T-helper 2 cell treated with Interferon-gamma antibody and Interleukin-4, amounts not matched to agents 5 μg/mL and 100 μg/mL, for 36 hours (primary cell): ENCODE results near the gene KAT6B.

Source experiments
- DNase-seq: peaks from one replicate; pipeline ENCODE4 v3.0.0; 2021; ENCODE audit warnings: low spot score
- H3K27ac Mint-ChIP-seq: one replicate; pipeline ENCODE4 v1.8.0; 2021; ENCODE audit warnings: mild to moderate bottlenecking, mixed read lengths
- H3K27me3 Mint-ChIP-seq: one replicate; pipeline ENCODE4 v1.8.0; 2021; ENCODE audit warnings: low read depth, mixed read lengths
- H3K36me3 Mint-ChIP-seq: one replicate; pipeline ENCODE4 v1.8.0; 2021; ENCODE audit warnings: low read depth, mixed read lengths
- H3K4me1 Mint-ChIP-seq: one replicate; pipeline ENCODE4 v1.8.0; 2021; ENCODE audit warnings: low read depth, mixed read lengths
- H3K4me3 Mint-ChIP-seq: one replicate; pipeline ENCODE4 v1.8.0; 2022; ENCODE audit warnings: mild to moderate bottlenecking, moderate library complexity, mixed read lengths
- H3K9me3 Mint-ChIP-seq: one replicate; pipeline ENCODE4 v1.8.0; 2021; ENCODE audit warnings: mixed read lengths

Gene KAT6B

GRCh38 chr10:75000748-75001321, 174.4 kb downstream of the KAT6B start:
- H3K9me3 Mint-ChIP-seq = no peaks in the 10 kb centered on the region
- no peak overlapping the region for H3K27ac Mint-ChIP-seq
- DNase-seq = no peak
- H3K4me1 Mint-ChIP-seq = peaks cover 5% of the 10 kb centered on the region
- H3K36me3 Mint-ChIP-seq = peaks cover 12% of the 10 kb centered on the region
- H3K27me3 Mint-ChIP-seq = no peaks in the 10 kb centered on the region
- H3K4me3 Mint-ChIP-seq = no peak overlapping the region

GRCh38 chr10:75001715-75002350, 175.4 kb downstream of the KAT6B start:
- Mint-ChIP-seq H3K27ac (no peak overlapping the region), H3K4me3 (no peak overlapping the region), H3K9me3 (no peaks in the 10 kb centered on the region), H3K27me3 (no peaks in the 10 kb centered on the region), H3K4me1 (peaks cover 2% of the 10 kb centered on the region), H3K36me3 (peaks cover 8% of the 10 kb centered on the region)
- DNase-seq = no peak

GRCh38 chr10:75002351-75002725, 175.9 kb downstream of the KAT6B start:
- peaks cover 6% of the 10 kb centered on the region for H3K4me1 Mint-ChIP-seq
- no peak for DNase-seq
- no peak overlapping the region for H3K27ac Mint-ChIP-seq

GRCh38 chr10:75002967-75003594, 176.7 kb downstream of the KAT6B start:
- Mint-ChIP-seq H3K27ac (no peak overlapping the region), H3K4me3 (no peak overlapping the region), H3K9me3 (no peaks in the 10 kb centered on the region), H3K36me3 (peaks cover 9% of the 10 kb centered on the region), H3K27me3 (no peaks in the 10 kb centered on the region), H3K4me1 (peaks cover 13% of the 10 kb centered on the region)
- no peak for DNase-seq

More at GRCh38 chr10:75002351-75002725, 175.9 kb downstream of the KAT6B start:
- no peak overlapping the region for H3K4me3 Mint-ChIP-seq
- H3K9me3 Mint-ChIP-seq = no peaks in the 10 kb centered on the region
- peaks cover 9% of the 10 kb centered on the region for H3K36me3 Mint-ChIP-seq
- no peaks in the 10 kb centered on the region for H3K27me3 Mint-ChIP-seq

GRCh38 chr10:75003891-75004290, 177.5 kb downstream of the KAT6B start:
- H3K4me1 Mint-ChIP-seq = peaks cover 17% of the 10 kb centered on the region
- H3K27ac Mint-ChIP-seq = no peak overlapping the region
- H3K9me3 Mint-ChIP-seq = no peaks in the 10 kb centered on the region
- H3K27me3 Mint-ChIP-seq = no peaks in the 10 kb centered on the region
- DNase-seq = no peak
- H3K4me3 Mint-ChIP-seq = no peak overlapping the region
- peaks cover 9% of the 10 kb centered on the region for H3K36me3 Mint-ChIP-seq

- H3K4me3 Mint-ChIP-seq = peak overlapping the region; percentile 62
- H3K27ac Mint-ChIP-seq = peak overlapping the region; percentile 37
- no peaks in the 10 kb centered on the region for H3K27me3 Mint-ChIP-seq
- DNase-seq = no peak
- H3K4me1 Mint-ChIP-seq = peaks cover 23% of the 10 kb centered on the region
- H3K36me3 Mint-ChIP-seq = peaks cover 11% of the 10 kb centered on the region
- no peaks in the 10 kb centered on the region for H3K9me3 Mint-ChIP-seq
Observed at GRCh38 chr10:75007646-75008045, 181.2 kb downstream of the KAT6B start.

GRCh38 chr10:75008952-75009351, 182.6 kb downstream of the KAT6B start:
- DNase-seq = no peak
- Mint-ChIP-seq H3K27me3 (no peaks in the 10 kb centered on the region), H3K4me1 (peaks cover 31% of the 10 kb centered on the region), H3K27ac (no peak overlapping the region), H3K4me3 (peak overlapping the region; percentile 24), H3K9me3 (no peaks in the 10 kb centered on the region), H3K36me3 (peaks cover 16% of the 10 kb centered on the region)

GRCh38 chr10:75009426-75009825, 183.0 kb downstream of the KAT6B start:
- Mint-ChIP-seq H3K9me3 (no peaks in the 10 kb centered on the region), H3K27me3 (no peaks in the 10 kb centered on the region), H3K4me1 (peaks cover 33% of the 10 kb centered on the region), H3K4me3 (no peak overlapping the region), H3K36me3 (peaks cover 14% of the 10 kb centered on the region), H3K27ac (no peak overlapping the region)
- DNase-seq = no peak

- H3K27ac Mint-ChIP-seq = no peak overlapping the region
- H3K4me3 Mint-ChIP-seq = no peak overlapping the region
Observed at GRCh38 chr10:75010373-75010772, 184.0 kb downstream of the KAT6B start.

GRCh38 chr10:75011221-75011620, 184.8 kb downstream of the KAT6B start:
- H3K27ac Mint-ChIP-seq = no peak overlapping the region
- H3K9me3 Mint-ChIP-seq = no peaks in the 10 kb centered on the region
- H3K36me3 Mint-ChIP-seq = peaks cover 17% of the 10 kb centered on the region
- H3K4me3 Mint-ChIP-seq = no peak overlapping the region
- DNase-seq = no peak
- no peaks in the 10 kb centered on the region for H3K27me3 Mint-ChIP-seq
- peaks cover 50% of the 10 kb centered on the region for H3K4me1 Mint-ChIP-seq

More at GRCh38 chr10:75010373-75010772, 184.0 kb downstream of the KAT6B start:
- Mint-ChIP-seq H3K9me3 (no peaks in the 10 kb centered on the region), H3K36me3 (peaks cover 14% of the 10 kb centered on the region), H3K27me3 (no peaks in the 10 kb centered on the region), H3K4me1 (peaks cover 42% of the 10 kb centered on the region)
- no peak for DNase-seq

- Mint-ChIP-seq H3K27ac (no peak overlapping the region), H3K4me3 (no peak overlapping the region), H3K36me3 (peaks cover 14% of the 10 kb centered on the region), H3K27me3 (no peaks in the 10 kb centered on the region), H3K4me1 (peaks cover 45% of the 10 kb centered on the region), H3K9me3 (no peaks in the 10 kb centered on the region)
- DNase-seq = no peak
Observed at GRCh38 chr10:75012471-75012870, 186.1 kb downstream of the KAT6B start.

GRCh38 chr10:75013007-75013406, 186.6 kb downstream of the KAT6B start:
- DNase-seq = no peak
- no peak overlapping the region for H3K4me3 Mint-ChIP-seq
- peak overlapping the region; percentile 55 for H3K27ac Mint-ChIP-seq
- no peaks in the 10 kb centered on the region for H3K9me3 Mint-ChIP-seq
- peaks cover 40% of the 10 kb centered on the region for H3K4me1 Mint-ChIP-seq
- peaks cover 14% of the 10 kb centered on the region for H3K36me3 Mint-ChIP-seq
- no peaks in the 10 kb centered on the region for H3K27me3 Mint-ChIP-seq

GRCh38 chr10:75013522-75013921, 187.1 kb downstream of the KAT6B start:
- peaks cover 14% of the 10 kb centered on the region for H3K36me3 Mint-ChIP-seq
- peak overlapping the region; percentile 55 for H3K27ac Mint-ChIP-seq
- no peaks in the 10 kb centered on the region for H3K9me3 Mint-ChIP-seq
- peaks cover 37% of the 10 kb centered on the region for H3K4me1 Mint-ChIP-seq
- no peak for DNase-seq
- H3K4me3 Mint-ChIP-seq = no peak overlapping the region
- no peaks in the 10 kb centered on the region for H3K27me3 Mint-ChIP-seq

- H3K9me3 Mint-ChIP-seq = no peaks in the 10 kb centered on the region
- peaks cover 36% of the 10 kb centered on the region for H3K4me1 Mint-ChIP-seq
- H3K27me3 Mint-ChIP-seq = no peaks in the 10 kb centered on the region
- DNase-seq = no peak
- peak overlapping the region; percentile 18 for H3K4me3 Mint-ChIP-seq
- H3K36me3 Mint-ChIP-seq = peaks cover 14% of the 10 kb centered on the region
- H3K27ac Mint-ChIP-seq = no peak overlapping the region
Observed at GRCh38 chr10:75014516-75015230, 188.3 kb downstream of the KAT6B start.
